HG02840 (cell line): ENCODE measurements around the gene ANKS1B.
"Not testable (repeated sequence)": the region's sequence is repeated elsewhere in the genome, so short reads cannot be mapped to it uniquely, and the experiment has no call there.

Experiments
- ATAC-seq: cut with Tn5 transposase; IDR thresholded peaks from one replicate; pipeline ENCODE4 v1.9.1; 2021; ENCODE audit warnings: mild to moderate bottlenecking, moderate library complexity, moderate number of reproducible peaks; ENCODE audit not compliant: unreplicated experiment, low FRiP score

The ANKS1B gene

DNA sequence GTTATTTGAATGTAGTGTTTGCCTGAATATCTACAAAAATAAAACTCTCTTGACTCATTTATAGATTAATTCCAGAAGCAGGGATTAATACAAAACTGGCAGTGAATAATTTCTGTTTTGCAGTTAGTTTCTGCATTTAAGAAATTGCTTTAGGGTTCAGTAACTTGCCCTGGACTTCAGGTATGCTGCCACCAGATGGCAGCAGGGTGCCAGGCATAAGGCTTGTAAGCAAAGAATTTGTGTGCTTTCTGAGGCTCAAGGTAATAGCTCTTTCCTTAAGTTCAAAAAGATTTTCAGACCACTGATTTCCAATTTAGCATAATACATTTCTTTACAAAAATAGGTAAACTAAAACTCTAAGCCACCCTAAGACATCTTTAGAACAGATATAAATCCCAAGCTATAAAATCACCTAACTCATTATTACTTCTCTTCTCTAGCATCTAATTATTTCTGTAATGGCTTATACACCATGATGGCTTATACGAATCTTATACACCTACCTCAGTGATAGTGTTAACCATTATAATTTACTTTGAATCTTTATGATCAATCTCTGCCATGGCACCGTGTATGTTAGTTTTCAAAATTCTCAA lies 941.3 kb downstream of the ANKS1B start:
- no peak for ATAC-seq

DNA sequence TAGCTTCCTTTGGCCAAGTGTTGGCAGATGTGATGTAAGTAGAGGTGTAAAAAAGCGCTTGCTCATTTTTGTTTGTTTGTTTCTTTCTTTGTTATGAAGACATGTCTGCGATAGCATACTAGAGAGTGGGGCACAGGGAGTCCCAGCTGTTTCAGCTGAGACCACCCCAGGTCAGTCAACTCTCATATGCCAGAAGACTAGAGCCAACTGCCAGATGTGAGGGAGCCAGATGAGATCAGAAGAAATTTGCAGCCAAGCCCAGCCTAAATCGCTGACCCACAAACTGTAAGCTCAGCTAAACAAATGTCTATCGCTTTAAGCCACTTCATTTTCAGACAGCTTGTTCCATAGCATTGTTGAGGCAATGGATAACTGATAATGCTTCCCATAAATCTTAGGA lies 942.5 kb downstream of the ANKS1B start:
- ATAC-seq: no peak

DNA sequence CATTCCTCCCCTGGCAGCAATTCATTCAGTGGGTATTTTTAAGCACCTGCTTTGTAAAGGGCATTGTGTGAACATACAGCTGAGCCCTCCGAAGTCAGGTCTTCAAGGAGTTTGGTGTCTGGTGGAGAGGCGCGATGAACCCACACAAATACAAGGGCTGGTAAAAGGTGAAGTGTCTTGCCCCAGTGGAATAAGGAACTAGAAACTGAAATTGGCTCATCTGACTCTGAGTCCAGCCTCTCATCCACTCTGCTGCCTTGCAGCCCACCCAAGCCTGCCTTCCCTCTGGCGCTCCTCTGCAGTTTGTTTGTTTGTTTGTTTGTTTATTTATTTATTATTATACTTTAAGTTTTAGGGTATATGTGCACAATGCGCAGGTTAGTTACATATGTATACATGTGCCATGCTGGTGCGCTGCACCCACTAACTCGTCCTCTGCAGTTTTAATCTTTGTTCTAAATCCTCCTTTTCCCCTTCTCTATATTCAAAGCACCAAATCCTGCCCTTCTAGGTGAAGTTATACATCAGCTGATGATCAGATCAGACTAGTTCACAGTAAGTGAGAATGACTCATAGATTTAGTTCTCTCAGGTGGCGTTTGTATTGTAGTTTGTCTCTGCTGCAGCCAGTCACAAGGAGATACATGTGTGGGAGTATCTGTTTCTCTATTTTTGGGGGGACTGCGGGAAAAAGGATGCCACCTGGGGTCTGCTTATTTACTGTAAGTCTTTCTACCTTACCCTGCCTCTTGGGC lies 945.2 kb downstream of the ANKS1B start:
- no peak for ATAC-seq

DNA sequence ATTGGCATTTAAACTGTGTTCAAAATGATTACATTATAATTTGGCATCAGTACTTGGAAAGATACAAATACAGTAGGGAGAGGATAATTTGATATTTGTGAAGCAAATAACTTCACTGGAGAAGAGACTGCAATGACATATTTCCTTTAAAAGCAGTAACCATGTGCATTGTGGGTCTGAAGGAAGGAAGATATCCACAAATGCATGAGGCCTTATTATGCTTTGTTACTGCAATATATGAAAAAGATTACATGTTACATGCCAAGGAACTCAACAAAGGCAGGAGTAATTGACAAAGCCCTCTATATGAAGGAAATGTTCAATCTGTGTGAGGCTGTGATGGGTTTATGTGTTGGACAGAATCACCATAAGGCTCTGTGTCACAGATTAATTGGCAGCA lies 948.2 kb downstream of the ANKS1B start:
- no peak for ATAC-seq

DNA sequence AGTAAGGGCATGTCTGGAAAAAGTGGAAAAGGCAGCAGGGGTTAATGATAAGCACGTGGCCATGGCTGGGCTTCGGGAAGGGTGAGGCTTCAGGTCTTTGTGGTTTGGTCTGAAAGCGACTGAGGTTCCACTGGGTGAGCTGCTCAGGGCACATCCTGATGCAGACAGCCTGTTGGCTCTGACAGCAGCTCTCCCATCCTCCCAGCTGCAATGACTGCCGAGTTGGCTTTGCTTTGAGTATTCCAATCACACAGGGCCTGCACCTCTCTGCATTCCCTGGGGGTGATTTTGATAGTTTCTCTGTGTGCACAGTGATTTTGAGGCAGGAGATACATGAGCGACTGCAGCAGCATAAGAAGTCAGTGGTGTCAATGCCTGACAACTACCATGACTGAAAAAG lies 948.9 kb downstream of the ANKS1B start:
- ATAC-seq: no peak

DNA sequence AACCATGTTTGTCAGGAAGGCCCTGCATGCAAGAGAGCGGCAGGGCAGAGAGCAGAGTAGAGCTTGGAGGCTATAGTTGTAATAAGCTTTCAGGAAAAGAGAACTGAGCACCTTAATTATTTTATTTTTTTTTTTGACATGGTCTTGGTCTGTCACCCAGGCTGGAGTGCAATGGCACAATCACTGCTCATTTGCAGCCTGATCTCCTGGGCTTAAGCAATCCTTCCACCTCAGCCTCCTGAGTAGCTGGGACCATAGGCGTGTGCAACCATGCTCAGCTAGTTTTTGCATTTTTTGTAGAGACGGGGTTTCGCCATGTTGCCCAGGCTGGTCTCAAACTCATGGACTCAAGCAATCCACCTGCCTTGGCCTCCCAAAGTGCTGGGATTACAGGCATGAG lies 950.5 kb downstream of the ANKS1B start:
- ATAC-seq: not testable (repeated sequence)

DNA sequence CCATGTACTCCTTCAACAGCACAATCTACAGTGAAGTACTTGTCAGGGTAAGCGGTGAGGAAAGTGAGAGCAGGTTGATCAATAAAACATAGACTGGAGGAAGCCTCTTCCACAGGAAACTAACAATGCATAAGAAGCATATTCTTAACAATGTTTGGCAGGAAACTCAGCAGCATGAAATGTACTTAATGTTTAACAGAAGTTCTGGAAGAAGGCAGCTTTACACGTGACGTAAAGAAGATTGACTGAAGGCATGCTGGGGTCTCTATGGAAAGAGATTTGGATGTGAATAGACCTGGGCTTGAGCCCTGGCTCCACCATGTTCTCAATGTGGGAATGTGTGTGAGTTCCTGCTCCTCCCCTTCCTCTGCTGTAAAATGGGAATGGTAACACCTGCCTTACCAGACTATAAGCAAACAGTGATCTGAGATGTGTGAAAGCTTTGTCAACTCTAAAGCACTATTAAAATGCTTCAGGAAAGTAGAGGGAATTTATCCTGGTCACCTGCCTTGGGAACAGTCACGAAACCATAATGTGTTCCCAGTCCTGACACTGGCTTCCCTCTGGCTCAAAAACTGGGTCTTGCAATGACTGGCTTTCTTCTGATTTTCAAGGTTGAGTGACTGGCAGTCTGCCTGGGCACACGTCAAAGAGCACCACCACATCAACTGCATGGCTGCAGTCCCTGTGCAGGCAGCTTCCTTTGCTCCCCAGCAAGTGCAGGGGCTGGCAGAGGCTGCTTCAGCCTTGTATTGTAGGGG lies 955.0 kb downstream of the ANKS1B start:
- no peak for ATAC-seq

DNA sequence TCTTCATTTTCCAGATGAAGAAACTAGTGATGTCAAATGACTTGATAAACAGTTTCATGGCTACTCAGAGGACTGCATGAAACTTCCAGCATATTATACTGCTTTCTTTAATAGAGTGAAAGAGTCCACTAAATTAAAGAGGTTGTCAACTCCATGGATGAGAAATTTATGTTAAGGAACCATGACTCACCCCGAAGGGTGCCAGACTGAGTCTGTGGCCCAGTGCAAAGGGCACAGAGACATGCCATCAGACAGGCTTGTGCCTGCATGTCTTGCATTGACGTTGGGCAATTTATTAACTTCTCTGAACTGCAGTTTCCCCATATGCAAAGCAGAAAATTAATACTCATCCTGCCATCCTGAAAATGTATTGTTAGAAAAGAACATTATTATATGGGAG lies 957.3 kb downstream of the ANKS1B start:
- ATAC-seq: no peak

DNA sequence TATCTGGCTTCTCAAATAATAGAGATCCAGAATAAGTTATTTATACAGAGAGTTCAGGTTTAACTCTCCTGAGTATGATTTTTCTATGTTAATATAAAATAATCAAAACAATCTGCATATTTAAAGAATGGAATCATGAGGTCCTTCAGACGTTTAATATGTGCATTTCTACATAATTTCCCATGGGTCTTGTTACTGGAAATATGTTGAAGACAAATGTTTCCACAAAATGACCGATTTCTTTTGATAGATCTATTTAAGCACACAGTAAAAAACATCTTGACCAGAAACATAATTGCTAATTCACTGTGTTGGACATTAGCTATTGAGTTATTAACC lies 957.7 kb downstream of the ANKS1B start:
- no peak for ATAC-seq

DNA sequence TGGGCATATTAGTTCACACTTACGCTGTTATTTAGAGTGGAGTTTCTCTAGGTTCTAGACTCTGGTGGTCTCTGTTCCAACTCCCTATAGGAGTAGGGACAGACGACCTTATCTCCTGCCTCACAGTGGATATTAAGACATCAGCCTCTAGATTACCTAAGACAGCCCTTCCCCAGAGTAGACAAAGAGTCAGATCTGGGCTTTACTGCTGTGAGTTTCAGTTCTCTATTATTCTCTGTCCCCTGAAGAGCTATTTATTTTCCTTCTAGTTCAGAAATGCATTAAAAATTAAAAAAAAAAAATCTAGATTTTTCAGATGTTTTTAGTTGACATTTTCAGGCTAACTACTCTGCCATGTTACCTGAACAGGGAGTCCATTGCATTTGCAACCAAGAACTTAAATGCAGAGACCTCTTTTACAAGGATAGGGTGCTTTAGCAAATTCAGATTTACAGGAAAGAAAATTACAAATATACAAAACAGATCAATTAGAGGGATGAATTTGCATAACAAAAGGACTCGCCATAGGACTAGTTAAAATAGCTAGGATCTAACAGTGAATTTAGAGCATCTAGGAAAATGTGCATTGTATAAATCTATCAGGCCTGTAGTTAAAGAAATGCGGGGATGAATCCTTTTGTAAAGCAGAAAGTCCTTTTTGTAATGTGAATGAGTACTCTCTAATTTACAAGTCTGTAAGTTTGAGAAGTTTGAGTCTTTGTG lies 958.2 kb downstream of the ANKS1B start:
- ATAC-seq: no peak

DNA sequence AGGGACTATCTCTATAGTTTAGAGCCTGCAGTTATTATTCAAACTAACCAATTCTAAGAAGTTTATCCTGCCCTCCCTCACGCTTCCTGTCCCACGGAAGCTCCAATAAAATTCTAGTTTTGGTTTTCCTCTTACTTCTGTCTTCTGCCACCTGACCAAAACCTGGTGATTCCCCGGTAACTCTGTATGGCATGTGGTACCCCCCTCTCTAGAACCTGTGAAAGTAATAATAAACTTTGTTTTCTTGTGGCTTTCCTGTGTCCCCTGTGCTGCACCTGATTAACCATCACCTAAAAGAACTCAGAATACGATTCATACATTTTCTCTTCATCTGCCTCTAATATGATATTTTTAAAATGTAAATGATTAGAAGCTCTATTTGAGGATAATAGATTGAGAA lies 959.9 kb downstream of the ANKS1B start:
- ATAC-seq: no peak

DNA sequence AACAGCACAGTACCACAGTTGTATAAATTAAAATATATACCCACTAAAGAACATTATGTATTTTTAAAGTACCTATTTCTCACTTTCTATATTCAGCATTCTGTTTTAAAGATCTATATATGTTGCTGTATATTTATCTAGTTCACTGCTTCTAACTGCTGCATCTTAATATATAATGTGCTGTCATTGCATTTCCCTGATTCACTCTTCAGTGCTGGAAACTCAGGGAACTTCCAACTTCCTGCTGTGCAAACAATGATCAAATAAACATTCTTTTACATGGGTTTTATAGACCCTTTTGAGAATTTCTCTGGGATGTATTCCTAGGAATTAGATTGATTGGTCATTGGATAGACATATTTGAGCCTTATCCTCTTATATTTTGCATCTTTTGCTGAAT lies 960.5 kb downstream of the ANKS1B start:
- ATAC-seq: no peak

DNA sequence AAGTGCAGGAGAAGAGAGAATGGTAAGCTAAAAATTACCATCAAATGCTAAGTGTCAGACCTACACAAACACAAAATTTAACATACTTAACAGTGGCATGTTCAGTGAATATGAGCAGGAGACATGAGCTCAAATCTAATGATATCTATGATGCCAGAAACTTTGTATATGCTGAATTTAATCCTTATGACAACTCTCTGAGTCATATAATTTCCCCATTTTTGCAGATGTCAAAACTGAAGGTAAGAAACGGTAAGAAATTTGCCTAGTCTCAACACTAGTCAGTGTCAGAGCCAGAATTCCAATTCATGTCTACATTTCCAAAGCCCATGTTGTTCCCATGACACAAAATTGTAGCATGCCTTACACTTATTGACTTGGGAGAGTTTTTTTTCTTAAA lies 963.9 kb downstream of the ANKS1B start:
- ATAC-seq: no peak

DNA sequence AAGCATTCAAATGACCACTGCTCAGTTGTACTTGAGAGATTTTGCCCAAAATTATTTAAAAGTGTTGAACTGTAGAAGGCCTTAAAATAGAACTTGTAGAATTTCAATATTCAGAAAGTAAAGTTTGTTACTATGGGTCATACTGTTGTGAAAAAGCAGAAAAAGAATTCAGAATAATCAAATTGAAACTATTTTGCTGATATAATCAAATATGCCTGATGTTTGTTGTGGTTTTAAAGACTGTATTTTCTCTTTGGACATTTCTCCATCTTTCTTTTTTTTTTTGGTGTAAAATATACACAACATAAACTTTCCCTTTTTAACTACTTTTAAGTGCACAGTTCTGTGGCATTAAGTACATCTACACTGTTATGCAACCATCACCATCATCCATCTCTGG lies 964.9 kb downstream of the ANKS1B start:
- ATAC-seq: no peak

DNA sequence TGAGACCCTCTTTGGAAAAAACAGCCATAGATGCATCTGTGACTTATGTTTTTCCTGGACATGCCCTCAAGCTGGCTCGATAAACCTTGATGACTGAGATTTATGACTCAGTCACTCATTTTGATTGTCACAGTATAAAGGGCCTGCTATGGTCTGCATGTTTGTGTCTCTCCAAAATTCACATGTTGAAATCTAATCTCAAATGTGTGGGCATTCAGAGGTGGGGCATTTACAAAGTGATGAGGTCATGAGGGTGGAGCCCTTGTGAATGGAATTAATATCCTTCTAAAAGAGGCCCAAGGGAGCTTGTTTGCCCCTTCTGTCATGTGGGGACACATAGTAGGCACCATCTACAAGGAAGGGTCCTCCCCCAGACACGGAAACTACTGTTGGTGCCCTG lies 966.8 kb downstream of the ANKS1B start:
- ATAC-seq: no peak

DNA sequence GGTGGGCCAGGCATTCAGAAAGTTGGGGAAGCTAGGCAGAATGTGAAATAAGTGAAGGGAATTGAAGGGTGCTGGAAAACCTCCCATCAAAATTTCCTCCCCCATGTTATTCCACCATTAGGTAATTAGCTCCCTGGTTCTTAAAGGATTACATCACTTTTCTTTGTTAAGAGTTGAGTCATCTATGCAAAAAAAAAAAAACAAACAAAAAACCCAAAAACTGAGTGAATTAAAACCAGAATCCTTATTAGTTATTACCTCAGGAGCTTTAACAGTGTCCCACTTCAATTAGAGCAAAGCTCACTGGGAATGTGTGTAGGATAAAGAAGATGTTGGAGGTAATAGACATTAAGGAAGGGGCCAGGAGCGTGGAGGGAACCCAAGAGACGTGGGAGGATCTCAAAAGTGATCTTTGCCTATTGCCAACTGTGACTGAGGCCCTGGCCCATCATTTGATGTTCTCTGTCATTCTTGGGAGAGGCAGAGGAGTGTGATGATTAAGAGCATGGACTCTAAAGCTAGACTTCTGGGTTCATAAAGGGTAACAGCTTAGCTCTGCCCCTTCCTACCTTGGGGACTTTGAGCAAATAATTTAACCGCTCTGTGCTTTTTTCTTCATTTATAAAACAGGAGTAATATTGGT lies 975.0 kb downstream of the ANKS1B start:
- ATAC-seq: no peak

DNA sequence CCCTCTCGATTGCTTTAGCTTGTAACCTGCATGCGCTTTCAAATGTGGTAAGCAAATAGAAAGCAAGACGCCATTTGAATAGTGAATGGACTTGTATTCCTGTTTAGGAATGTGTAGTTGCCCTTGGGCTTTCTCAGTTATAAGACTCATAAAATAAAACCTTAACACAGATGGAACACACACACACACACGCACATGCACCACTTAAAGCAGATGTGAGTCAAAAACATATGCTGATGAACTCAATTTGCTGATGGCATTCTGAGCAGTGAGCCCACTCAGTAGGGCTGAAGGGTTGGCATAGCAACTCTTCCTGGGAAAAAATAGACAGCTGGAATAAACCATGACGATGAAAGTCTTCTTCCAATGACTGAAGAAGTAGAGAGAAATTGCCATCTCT lies 979.1 kb downstream of the ANKS1B start:
- no peak for ATAC-seq

DNA sequence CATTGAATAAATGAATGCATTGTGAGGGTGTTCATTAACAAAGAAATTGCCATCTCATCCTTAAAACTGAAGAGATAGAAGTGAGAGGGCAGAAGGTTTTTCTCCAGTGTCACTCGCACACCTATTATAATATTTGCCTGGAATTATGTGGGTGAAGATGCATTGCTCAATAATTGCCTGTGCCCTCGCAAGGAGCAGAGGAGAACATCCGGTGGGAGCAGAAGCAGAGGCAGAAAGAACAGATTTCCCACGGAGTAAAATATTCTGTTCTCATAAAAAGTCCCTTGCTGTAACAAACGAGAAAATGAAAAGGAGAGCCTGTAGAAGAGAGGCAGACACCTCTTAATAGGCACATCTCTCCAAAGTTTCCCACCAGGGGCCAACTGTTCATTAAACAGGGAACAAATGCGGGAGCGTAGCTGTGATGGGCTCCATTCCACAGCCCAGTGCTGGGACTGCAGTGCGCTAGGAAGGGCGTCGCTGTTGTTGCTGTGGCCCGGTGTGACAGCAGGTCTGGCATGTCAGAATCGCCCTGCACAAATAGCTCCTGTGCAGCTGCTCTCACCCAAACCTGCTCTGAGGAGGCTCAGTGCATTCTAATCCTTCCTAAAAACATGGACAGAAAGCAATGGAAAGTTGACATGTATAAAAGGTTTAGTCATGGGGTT lies 979.8 kb downstream of the ANKS1B start:
- ATAC-seq: no peak

DNA sequence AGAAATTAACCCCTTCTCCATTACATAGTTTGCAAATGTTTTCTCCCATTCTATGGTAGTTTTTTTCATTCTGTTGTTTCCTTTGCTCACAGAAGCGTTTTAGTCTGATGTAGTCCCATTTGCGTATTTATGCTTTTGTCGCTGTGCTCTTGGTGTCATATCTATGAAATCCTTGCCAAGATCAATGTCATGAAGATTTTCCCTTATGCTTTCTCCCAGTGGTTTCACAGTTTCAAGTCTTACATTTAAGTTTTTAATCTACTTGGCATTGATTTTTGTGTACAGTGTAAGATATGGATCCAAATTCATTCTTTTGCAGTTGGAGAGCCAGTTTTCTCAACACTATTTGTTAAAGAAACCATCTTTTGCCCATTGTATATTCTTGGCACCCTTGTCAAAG lies 982.0 kb downstream of the ANKS1B start:
- ATAC-seq: no peak

DNA sequence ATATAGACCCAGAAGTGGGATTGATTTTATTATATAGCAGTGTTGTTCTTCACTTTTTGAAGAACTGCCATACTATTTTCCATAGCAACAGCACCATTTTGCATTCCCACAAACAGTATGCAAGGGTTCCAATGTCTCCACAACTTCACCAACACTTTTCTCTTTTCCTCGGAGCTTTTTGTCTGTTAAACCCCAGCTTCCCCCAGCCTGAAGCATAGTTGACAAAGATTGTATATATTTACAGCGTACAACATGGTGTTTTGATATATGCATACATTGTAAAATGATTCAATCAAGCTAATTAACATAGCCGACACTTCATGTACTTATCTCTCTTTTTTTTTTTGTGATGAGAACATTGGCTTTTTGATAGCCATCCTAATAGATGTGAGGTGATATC lies 982.6 kb downstream of the ANKS1B start:
- ATAC-seq: no peak
